ENCODE results near the gene CABP1. TPM values are rescaled to one million over a fixed set of nuclear protein-coding genes. Genes with fewer than 3 reads are reported as not detected.

CABP1 gene
- total RNA-seq, 1 donor from 2014 or later, result 0.47 TPM

DNA sequence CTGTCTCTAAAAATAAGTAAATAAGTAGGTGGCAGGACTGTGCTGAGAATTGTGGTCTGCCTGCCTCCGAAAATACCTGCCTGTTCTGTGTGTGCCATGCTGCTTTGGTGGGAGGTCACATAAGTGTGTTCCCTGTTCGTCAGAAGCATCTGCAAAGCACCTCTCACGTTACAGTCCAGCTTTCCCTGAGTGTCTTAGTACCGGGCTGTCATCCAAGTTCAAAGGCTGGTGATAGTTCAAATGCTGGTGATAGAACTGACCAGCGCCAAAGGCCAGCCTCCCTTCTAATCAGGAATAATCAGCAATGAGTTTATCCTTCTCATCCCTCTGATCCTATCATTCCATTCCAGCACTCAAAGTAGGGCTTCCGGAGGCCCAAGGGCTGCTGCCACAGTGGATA lies 5.6 kb downstream of the CABP1 start:
- H3K36me3 Mint-ChIP-seq, result no peaks in the 10 kb centered on the region
- Histone ChIP-seq H3K36me3 (no peaks in the 10 kb centered on the region), H3K9ac (no peak overlapping the region), H3K4me2 (no peak overlapping the region), H3K4me3 (no peak overlapping the region), H2AFZ (replicated peaks) (no peak overlapping the region), H4K20me1 (ENCODE audit: low read depth) (peaks cover 17% of the 10 kb centered on the region), H3K4me1 (peaks cover 23% of the 10 kb centered on the region), H3K27me3 (peaks cover 58% of the 10 kb centered on the region), H3K79me2 (ENCODE audit: low read depth) (no peaks in the 10 kb centered on the region), H3K27ac (no peak overlapping the region), H3F3A (ENCODE audit: low read depth) (peaks cover 26% of the 10 kb centered on the region), H3K9me3 (ENCODE audit: low read depth) (no peaks in the 10 kb centered on the region)
- H3K4me1 Mint-ChIP-seq, result peaks cover 51% of the 10 kb centered on the region
- H3K27ac Mint-ChIP-seq, result no peak overlapping the region
- peaks cover 50% of the 10 kb centered on the region for H3K27me3 Mint-ChIP-seq (ENCODE audit: insufficient read depth, low read depth)
- H3K9me3 Mint-ChIP-seq, result peaks cover 2% of the 10 kb centered on the region
- no peak overlapping the region for H3K4me3 Mint-ChIP-seq
- TF ChIP-seq, protein P1, sequence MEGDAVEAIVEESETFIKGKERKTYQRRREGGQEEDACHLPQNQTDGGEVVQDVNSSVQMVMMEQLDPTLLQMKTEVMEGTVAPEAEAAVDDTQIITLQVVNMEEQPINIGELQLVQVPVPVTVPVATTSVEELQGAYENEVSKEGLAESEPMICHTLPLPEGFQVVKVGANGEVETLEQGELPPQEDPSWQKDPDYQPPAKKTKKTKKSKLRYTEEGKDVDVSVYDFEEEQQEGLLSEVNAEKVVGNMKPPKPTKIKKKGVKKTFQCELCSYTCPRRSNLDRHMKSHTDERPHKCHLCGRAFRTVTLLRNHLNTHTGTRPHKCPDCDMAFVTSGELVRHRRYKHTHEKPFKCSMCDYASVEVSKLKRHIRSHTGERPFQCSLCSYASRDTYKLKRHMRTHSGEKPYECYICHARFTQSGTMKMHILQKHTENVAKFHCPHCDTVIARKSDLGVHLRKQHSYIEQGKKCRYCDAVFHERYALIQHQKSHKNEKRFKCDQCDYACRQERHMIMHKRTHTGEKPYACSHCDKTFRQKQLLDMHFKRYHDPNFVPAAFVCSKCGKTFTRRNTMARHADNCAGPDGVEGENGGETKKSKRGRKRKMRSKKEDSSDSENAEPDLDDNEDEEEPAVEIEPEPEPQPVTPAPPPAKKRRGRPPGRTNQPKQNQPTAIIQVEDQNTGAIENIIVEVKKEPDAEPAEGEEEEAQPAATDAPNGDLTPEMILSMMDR (IDR thresholded peaks at IDR 0.05), result no peak
- TF ChIP-seq EZH2 (IDR thresholded peaks at IDR 0.05) (no peak), EZH2phosphoT487 (IDR thresholded peaks at IDR 0.05) (no peak)
- no peak for DNase-seq (ENCODE audit: low spot score)

DNA sequence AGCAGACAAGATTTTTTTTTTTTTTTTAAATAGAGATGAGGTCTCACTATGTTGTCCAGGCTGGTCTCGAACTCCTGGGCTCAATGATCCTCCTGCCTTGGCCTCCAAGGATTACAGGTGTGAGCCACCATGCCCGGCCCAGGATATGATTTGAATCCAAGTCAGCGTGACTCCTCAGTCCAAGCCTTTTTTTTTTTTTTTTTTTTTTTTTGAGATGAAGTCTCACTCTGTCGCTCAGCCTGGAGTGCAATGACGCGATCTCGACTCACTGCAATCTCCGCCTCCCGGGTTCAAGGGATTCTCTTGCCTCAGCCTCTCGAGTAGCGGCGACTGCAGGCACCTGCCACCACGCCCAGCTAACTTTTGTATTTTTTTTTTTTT lies 6.9 kb downstream of the CABP1 start:
- Histone ChIP-seq H3K4me1 (peaks cover 28% of the 10 kb centered on the region), H2AFZ (replicated peaks) (no peak overlapping the region), H3K79me2 (ENCODE audit: low read depth) (no peaks in the 10 kb centered on the region), H3K9ac (no peak overlapping the region), H3K9me3 (ENCODE audit: low read depth) (no peaks in the 10 kb centered on the region), H3K4me2 (no peak overlapping the region), H3K27me3 (peaks cover 45% of the 10 kb centered on the region), H3F3A (ENCODE audit: low read depth) (peaks cover 22% of the 10 kb centered on the region), H3K36me3 (no peaks in the 10 kb centered on the region), H4K20me1 (ENCODE audit: low read depth) (peaks cover 4% of the 10 kb centered on the region), H3K4me3 (no peak overlapping the region), H3K27ac (no peak overlapping the region)
- TF ChIP-seq, protein P1 (IDR thresholded peaks at IDR 0.05), result no peak
- no peak for TF ChIP-seq EZH2 (IDR thresholded peaks at IDR 0.05)
- TF ChIP-seq EZH2phosphoT487 (IDR thresholded peaks at IDR 0.05), result no peak
- H3K27ac Mint-ChIP-seq, result no peak overlapping the region
- peaks cover 2% of the 10 kb centered on the region for H3K9me3 Mint-ChIP-seq
- no peak for DNase-seq (ENCODE audit: low spot score)
- H3K27me3 Mint-ChIP-seq (ENCODE audit: insufficient read depth, low read depth), result peaks cover 39% of the 10 kb centered on the region
- no peaks in the 10 kb centered on the region for H3K36me3 Mint-ChIP-seq
- peaks cover 53% of the 10 kb centered on the region for H3K4me1 Mint-ChIP-seq
- H3K4me3 Mint-ChIP-seq, result no peak overlapping the region

DNA sequence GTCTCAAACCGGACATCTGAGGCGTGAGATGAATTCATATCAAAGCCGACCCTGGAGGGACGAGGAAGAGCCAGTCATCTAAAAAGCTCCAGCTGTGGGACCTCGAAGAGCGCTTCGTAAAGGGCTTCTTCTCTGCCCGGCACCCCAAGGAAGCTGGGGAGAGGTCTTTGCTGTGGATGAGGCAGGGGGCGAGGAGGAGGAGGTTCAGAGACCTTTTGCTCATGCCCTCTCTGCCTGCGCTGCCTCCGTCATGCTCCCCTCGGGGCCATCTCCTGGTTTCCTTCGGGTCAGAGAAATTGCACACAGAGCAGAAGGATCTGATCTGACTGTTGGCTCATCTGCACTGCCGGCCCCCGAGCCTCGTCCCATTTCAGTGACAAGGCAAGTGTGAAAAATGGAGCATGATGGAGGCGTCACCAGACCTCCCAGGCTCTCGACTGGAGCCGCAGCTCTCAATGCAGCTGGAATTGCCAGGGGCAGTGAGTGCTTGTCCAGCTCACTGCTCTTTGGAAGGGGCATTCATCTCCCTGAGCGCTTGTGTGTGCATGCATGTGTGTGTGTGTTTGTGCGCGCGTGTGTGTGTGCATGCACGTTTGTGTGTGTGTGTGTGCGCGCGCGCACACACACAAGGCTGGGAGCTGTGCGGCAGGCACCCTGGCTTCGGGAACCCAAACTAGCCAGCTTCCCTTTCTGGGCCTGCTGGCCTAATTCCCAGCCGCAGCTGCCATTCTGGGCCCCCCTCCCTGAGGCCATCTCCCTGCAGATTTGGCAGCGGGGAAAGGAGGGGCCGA lies 9.2 kb downstream of the CABP1 start:
- peaks cover 28% of the 10 kb centered on the region for H3K27me3 Mint-ChIP-seq (ENCODE audit: insufficient read depth, low read depth)
- Histone ChIP-seq H3K36me3 (no peaks in the 10 kb centered on the region), H3K4me2 (peak overlapping the region; percentile 81), H3K27ac (no peak overlapping the region), H3K27me3 (peaks cover 22% of the 10 kb centered on the region), H3K9me3 (ENCODE audit: low read depth) (no peaks in the 10 kb centered on the region), H3K4me1 (peaks cover 30% of the 10 kb centered on the region), H3F3A (ENCODE audit: low read depth) (peaks cover 19% of the 10 kb centered on the region), H3K79me2 (ENCODE audit: low read depth) (no peaks in the 10 kb centered on the region), H3K9ac (no peak overlapping the region), H2AFZ (replicated peaks) (peak overlapping the region; percentile 95), H3K4me3 (peak overlapping the region; percentile 52), H4K20me1 (ENCODE audit: low read depth) (no peaks in the 10 kb centered on the region)
- H3K27ac Mint-ChIP-seq, result peak overlapping the region; percentile 98
- no peaks in the 10 kb centered on the region for H3K9me3 Mint-ChIP-seq
- TF ChIP-seq, protein P1 (IDR thresholded peaks at IDR 0.05), result no peak
- no peak for TF ChIP-seq EZH2phosphoT487 (IDR thresholded peaks at IDR 0.05)
- no peak for TF ChIP-seq EZH2 (IDR thresholded peaks at IDR 0.05)
- H3K4me1 Mint-ChIP-seq, result peaks cover 62% of the 10 kb centered on the region
- DNase-seq (ENCODE audit: low spot score), result peak; percentile 68
- H3K4me3 Mint-ChIP-seq, result peak overlapping the region; percentile 80
- no peaks in the 10 kb centered on the region for H3K36me3 Mint-ChIP-seq

Measured in neural progenitor cell (in vitro differentiated cells).